GM04504 (cell line): ENCODE data around the gene SLC7A4.

ENCODE experiments used
- DNase-seq: peaks from one replicate; pipeline ENCODE4 v3.0.0-alpha.2; 2012; ENCODE audit warnings: low read depth

SLC7A4 gene

DNA sequence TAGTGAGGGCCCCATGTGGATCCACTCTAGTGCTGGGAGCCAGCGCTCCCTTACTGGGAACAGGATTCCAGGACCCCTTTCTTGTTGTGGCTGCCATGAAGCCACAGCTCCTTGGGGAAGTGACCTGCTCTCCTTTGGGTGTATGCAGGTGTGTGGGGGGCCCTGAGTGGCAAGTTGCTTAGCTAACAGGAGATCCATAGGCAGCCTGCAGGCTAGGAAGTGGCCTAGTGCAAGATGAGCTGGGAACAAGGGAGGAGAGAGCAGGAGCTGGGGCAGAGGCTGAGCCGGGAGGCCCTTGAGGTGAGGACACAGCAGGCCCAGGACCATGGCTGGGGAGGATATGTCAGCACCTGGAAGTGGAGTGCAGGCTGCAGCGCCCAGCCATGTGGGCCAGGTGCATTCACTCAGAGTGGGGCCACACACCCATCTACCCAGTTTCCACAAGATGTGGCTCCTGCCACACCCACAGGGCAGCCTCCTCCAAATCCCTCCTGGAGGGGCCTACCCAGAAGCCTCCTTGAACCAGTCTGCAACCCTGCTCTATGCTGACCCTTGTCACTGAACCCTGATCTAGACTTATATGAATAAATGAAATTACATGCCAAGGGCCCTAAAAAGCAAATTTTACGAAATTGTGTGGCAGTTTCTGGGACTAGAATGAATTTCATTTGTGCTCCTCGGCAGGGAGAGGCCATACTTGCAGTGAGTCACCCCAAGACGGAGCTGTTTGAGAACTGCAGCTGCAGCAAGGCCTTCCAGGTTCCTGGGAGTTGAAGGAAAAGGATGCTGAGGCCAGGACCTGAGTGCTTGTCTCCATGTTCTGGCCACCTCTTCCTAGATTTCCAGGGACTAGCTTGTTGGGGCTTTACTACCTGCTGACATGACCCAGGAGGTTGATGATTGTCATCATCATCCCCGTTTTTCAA is 33.7 kb downstream of the SLC7A4 start:
- DNase-seq = no peak

DNA sequence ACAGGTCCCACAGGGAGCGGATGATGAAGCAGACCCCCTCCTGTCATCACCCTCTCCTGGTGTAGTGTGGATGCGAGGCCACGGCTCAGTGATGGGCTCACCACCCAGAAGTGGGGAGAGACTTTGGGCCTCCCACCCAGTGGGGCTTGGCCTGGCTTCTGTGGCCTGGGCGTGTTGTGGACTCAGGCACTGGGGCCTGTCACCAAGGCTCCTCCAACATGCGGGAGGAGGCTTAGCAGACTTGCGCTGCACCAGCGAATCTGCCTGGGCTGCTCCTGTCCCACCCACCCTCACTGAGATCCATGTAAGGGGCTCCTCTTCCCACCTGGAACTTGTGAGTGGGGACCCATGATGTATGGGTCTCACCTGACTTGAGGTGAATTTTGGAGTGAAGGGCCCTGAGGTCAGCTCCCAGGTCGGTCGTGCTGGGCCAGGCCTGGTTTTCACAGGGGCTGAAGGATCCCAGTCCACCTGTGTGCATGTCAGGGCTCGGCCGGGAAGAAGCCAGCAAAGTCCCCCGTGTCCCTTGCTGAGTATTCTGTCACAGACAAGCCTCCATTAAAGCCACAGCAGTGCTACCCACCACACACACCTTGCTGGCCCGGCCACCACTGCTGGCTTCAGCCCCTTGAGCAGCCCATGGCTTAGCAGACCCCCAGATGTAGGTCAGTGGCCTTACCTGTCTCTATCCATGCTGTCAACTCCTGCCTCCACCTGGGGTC is 34.7 kb downstream of the SLC7A4 start:
- no peak for DNase-seq

DNA sequence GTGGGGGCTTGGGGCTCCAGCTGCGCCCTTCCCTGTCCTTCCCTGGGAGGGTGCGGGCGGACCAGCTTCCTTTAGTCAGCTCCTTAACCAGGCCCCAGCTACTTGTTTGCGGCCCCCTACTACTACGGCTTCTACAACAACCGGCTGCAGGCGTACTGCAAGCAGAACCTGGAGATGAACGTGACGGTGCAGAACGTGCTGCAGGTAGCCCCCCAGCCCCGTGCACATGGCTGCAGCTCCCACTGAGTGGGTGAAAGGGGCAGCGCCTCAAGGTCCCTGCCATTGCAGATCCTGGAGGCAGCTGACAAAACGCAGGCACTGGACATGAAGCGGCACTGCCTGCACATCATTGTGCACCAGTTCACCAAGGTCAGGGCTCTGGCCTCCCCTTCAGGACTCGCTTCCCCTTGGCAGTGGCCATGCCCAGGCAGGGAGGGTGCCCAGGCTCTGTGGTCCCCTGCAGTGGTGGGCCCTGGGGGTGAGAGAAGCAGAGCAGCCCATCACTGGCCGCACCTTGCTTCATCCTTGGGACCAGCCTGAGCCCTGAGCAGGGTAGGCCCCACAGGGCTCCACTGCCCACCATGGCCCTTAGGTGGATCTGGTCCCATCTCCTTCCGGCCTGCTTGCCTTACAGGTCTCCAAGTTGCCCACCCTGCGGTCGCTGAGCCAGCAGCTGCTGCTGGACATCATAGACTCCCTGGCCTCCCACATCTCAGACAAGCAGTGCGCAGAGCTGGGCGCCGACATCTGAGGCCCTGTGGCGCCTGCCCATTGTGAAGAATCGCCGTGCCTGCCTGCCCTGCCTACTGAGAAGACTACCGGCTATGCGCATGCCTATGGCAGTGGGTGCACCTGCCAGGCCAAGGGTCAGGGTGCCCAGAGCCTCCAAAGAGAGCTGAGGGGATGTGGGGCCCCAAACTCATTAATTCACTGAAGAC is 35.5 kb downstream of the SLC7A4 start:
- DNase-seq = no peak

DNA sequence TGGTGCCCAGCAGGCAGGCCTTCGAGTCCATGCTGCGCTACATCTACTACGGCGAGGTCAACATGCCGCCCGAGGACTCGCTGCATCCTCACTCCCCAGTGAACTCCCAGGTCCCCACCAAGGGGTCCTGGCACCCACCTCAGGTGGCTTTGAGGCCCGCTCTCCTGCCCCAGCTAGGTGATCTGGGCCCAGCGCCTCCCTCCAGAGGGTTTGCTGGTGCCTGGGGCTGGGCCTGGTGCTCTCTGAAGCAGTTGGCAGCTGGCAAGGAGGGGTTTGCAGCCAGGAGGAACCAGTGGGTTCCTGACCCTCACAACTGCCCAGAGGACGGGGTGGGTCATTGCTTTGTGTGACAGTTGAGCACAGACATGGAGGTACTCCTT is 36.3 kb downstream of the SLC7A4 start:
- DNase-seq = no peak

DNA sequence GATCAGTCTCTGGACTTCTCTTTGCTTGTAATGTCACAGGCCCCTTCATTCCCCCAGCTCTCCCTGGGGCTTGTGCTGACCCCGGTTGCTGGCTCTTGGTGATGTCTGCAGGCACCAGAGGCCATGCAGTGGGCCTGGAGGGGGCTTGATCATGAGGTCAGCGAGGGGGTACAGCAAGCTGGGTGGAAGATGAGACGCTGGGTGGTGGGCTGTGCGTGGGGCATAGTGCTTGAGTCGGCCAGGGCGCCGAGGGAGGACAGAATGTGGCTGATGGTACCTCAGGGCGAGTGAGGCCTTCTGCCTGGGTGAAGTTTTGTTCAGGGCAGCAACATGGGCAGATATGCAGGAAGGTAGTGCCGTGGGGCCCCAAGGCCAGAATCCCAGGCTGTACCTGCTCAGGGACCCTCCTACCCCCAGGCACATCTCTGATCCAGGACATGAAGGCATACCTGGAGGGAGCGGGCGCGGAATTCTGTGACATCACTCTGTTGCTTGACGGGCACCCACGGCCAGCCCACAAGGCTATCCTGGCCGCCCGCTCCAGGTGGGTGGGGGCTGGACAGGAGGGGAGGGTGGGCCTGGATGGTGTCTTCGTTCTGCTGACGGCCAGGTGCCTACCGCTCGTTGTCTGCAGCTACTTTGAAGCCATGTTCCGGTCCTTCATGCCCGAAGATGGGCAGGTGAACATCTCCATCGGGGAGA is 36.9 kb downstream of the SLC7A4 start:
- DNase-seq = no peak

DNA sequence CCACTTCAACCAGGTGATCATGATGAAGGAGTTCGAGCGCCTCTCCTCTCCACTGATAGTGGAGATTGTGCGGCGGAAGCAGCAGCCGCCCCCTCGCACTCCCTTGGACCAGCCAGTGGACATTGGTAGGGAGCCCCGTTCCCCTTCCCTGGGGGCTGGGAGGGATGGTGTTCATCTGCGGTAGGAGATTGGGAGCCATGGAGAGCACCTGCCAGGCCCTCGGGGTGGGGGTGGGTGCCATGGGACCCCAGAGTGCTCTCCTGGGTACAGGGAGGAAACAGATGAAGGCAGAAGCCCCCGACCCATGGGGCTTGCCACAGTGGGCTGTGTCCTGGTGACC is 37.5 kb downstream of the SLC7A4 start:
- no peak for DNase-seq

DNA sequence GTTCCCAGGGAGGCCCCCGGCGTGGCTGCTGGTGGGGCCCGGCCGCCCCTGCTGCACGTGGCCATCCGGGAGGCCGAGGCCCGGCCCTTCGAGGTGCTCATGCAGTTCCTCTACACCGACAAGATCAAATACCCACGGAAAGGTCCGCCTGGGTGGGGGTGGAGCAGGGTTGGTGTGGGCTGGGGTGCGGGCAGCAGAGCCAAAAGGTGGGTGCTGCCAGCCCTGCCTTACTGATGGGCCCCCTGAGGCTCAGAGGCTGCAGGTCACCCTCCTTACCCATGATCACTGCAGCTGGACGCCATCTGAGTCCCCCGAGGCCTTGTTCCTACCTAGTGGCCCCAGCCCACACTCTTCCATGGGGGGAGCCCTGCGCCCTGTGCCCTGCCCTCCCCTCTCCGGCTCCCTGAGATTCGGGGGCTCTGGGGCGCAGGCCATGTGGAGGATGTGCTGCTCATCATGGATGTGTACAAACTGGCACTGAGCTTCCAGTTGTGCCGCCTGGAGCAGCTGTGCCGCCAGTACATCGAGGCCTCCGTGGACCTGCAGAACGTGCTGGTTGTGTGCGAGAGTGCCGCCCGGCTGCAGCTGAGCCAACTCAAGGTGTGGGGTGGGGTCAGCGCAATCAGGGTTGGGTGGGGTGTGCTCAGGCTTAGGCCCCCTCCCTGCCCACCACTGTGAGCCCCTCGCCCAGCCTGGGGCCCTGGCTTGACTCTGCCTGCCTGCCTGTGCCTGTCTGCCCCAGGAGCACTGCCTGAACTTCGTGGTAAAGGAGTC is 38.0 kb downstream of the SLC7A4 start:
- no peak for DNase-seq

DNA sequence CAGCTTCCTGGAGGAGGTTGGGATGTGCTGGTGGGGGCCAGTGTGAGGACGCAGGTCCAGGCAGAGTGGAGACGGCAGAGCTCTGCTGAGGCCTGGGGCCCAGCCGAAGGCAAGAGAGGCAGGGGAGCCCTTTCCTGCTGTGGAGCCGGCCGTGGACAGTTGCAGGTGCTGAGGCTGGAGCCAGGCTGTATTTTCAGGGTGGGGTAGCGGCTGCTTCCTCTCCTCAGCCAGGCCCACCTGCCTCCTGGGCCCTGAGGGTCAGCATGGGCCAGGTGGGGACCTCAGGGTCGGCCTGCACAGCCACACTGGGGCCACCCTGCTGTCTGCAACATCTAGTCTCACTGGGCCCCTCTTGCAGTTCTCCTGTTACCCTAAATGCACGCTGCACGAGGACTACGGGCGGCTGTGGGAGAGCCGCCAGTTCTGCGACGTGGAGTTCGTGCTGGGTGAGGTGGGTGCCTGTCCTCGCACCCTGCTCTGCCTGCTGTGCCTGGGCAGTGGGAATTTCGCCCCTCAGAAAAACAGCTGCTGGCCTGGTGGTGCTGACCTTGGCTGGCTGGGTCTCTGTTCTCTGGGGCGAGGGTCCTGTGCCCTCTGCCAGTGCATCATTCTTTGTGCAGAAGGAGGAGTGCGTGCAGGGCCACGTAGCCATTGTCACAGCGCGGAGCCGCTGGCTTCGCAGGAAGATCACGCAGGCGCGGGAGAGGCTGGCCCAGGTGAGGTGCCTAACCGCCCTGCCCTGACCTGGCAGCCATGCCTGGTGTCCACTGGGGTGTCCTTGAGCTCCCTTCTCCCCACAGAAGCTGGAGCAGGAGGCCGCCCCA is 38.8 kb downstream of the SLC7A4 start:
- DNase-seq = no peak

DNA sequence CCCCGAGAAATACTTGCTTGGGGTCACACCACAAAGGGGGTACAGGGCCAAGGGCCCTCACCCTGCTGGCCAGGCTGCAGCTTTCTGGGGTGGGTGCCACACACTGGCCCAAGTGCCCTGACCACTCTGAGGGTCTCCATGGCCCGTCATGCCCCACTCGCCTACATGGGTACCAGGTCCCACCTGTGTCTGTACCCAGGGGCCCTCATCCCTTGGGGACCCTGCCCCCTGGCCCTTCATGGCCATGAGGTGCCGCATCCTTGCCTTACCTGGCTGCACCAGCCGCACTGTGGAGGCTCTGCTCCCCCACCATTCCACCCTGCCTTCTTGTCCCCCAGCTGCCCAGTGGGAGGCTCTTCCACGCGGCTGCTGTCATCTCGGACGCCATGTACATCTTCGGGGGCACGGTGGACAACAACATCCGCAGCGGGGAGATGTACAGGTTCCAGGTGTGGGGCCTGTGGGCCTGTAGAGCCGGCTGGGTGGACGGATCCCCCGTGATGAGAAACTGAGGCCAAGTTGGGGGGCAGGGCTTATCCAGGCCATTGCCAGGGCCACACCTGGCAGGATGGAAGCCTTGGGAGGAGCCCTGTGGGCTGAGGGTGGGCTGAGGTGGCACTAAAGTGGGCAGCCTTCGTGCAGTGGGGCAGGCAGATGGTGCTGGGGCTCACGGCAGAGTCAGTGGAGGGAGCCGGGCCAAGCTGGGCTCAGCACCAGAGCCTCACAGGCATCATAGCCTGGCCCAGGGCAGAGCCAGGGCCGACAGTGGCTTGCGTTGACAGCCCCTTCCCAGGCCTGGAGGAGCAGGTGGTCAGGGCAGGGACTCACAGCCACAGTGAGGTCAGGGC is 39.7 kb downstream of the SLC7A4 start:
- no peak for DNase-seq

DNA sequence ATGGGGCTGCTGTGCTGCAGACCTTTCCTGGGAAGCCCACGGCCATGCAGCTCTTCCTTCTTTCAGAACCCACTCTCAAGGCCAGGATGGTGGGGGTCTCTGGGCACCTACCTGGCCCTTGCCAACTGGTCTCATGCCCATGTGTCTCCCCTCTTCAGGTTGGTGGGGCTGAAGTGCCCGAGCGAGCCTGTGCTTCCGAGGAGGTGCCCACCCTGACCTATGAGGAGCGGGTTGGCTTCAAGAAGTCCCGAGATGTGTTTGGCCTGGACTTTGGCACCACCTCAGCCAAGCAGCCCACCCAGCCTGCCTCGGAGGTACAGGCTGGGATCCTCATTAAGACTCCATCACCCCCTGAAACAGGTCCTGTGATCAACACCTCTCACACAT is 40.3 kb downstream of the SLC7A4 start:
- DNase-seq = no peak

DNA sequence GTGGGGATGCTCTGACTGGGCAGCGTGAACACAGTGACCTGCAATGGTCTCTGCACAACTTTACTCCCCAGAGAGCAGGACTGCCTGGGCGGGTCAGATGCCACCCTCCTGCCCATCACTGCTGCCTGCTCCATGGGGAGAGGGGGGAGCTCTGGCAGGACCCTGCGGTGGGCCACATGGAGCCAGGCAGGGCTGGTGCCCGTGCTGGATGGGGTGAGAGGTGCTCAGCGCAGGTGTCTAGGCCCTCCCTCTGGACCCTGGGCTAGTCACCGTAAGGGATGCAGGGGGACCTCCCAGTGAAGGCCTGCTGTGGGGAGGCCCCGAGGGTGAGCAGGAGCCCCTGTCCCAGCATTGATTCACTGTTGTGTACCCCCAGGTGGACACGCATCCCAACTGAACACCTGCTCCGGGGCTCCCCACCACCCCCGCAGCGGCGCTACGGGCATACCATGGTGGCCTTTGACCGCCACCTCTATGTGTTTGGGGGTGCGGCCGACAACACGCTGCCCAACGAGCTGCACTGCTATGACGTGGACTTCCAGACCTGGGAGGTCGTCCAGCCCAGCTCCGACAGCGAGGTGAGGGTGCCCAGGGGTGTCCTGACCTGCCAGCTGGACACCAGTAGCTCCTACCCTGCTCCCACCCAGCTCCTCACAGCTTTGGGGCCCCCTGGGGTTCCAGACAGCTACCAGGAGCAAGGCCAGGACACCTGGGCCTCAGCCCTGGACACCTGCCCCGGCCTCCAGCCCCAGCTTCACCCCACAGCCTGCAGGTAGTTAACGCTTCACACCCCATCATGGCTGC is 40.9 kb downstream of the SLC7A4 start:
- DNase-seq = no peak

DNA sequence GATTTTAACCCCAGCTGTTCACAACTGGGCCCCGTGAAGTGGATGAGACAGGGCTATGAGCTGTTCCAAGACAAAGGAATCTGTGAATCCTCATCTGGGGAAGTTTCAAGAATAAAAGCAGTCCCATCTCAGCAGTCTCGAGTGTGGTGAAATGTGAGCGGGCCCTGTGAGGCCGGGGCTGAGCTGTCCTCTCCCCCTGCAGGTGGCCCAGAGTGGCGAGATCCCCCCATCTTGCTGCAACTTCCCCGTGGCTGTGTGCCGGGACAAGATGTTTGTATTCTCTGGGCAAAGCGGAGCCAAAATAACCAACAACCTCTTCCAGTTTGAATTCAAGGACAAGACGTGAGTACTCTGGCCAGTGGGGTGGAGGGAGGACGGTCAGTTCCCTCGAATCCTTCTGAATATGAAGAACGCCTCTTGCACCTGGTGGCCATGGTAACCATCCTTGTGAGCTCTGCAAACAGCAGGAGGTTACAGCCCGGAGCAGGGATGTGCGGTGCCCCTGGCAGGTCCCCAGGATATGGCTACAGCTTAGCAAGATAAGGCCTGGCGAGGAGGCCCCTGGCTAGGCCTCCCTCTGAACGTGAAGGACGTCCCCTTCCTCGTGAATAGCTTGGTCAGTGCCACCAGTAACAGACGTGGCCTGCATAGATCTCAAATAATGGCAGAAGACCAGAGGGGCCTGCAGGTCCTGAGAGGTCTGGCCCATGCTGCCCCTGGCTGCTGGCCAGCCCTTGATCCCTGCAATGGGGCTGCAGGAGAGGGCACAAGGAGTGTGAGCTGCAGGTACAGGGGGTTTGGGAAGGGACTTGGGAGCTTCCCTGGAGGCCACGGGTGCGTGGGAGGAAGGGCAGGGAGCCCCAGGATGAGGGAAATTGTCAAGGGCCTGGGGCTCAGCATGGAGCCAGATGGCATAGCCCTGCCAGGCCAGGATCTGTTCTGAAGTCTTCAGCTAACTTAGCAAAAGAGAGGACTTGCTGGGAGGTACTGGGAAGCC is 41.9 kb downstream of the SLC7A4 start:
- no peak for DNase-seq

DNA sequence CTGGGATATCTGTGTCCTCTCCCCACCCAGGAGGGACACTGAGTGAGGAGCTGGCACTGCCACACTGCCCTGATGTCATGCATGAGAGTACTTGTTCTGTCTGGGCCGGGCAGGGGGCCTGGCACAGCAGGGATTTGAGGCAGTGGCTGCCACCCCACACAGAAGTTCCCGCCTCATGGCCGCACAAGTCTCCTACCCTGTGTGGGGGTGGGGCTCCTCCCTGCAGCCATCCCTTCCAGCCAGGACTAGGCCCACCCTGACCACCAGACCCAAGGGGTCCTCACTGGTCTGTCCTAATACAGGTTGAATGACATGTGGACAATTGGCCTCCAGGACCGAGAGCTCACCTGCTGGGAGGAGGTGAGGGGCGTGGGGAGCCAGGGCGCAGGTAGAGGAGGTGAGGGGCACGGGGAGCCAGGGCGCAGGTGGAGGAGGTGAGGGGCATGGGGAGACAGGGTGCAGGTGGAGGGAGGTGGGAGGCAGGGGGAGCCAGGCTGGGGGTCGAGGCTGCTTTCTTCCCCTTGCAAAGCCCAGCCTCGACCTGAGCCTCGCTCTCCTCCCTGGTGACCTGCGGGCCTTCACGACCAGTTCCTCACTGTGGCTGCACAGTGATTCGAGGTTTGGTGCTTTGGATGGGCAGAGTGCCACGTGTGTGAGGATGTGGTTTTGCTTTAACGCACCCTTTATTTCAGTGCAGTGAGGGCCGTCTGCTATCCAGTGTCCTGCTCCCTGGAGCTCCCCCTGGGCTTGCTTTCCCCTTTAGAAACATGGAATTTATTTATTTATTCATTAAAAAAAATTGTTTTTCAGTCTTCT is 42.8 kb downstream of the SLC7A4 start:
- no peak for DNase-seq

DNA sequence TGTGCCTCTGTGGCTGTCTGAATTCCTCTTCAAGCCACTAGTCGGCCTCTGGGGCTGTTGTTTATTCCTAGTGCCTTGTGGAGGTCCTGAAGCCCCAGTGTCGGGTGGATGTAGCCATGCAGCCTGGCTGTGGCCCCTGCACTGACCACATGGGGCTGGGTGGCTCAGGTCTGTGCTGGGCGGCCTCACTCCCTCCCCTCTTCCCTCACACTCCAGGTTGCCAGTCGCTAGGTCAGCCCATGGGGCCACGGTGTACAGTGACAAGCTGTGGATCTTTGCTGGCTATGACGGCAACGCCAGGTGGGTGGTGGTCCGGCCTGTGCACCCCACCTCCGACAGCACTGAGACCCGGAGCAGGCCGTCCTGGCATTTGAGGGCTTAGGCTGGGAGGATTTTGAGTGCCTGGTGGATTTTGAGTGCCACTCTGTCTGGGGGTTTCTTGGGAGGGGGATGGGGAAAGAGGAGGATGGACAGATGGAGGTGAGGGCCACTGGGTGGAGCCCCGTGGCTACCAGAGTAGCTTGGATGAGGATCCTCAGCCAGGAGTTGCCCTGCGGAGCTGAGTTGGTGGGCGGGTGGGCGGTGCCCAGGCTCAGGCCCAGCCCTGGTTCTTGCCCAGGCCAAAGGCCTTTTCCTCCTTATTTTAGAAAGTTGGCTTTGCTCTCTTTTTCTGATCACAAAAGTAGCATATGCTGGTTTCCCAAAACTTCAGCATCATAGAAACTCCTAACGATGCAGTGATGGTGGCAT is 43.6 kb downstream of the SLC7A4 start:
- no peak for DNase-seq

DNA sequence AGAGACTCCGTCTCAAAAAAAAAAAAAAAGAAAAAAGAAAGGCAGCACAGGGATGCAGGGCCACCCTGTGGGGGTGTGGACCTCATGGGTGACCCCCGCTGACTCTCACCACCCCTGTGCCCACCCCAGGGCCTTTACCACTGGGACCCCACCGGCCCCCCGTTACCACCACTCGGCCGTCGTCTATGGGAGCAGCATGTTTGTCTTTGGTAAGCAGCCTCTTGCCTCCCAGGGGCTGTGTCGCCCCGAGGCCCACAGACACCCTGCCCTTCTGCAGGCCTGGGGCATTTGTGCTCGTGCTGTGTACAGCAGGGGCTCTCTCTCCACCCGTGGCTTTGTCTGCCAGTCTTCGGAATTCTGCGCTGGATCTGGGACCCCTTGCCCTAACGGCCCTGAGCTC is 45.0 kb downstream of the SLC7A4 start:
- DNase-seq = no peak

DNA sequence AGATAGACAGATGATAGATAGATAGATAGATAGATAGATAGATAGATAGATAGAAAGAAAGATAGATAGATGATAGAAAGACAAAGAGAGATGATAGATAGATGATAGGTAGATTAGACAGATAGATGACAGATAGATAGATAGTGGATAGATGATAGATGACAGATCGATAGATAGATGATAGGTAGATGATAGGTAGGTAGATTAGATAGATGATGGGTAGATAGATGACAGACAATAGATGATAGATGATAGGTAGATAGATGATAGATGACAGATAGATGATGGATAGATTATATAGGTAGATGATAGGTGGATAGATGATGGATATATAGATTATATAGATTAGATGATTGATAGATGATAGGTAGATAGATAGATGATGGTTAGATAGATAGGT is 46.0 kb downstream of the SLC7A4 start:
- no peak for DNase-seq
